T-helper 2 cell (primary cell): ENCODE data around the gene NFYC.

Source experiments
- DNase-seq, 5 experiments: peaks; one replicate each; pipeline versions ENCODE4 v3.0.0 to v3.0.0-alpha.2; 2012 to 2022

Gene NFYC

DNA sequence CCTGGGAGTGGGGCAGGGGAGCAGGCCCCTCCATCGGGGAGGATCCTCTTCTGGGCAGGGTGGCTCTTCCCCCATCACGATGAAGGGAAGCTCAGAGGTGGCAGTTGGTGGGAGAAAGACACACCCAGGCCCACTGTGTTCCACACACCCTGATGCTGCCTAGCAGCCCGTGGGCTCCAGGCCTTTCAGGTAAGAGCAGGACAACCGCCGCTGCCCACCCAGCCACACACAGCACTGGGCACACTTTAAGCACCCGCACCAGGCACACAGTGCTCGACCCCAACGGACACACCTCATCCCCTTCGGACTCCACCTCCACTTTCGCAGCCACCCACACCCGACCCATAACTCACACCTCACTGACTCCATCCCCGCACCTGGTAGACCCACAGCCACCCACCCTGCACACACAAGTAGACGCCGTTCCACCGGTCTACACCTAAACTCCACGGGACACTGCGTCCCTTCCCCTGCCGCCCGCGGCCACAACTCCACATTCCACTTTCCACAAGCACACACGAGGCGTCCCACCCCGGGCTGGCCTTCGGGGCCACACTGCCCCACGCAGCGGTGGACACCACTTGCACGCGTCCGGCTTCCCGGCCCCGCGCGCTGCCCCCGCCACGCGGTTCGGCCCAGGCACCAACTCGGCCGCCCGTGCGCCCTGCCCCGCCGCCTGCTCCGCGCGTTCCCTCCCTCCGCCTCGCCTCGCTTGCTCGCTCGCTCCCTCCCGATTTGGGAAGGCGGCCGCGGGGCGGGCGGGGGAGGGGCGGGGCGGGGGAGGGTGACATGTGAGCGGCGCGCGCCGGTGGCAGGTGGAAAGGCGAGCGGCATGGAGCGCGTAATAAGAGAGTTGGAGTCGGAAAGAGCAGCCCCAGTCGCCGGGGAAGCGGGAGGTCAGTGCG, 91.7 kb downstream of the NFYC start, which contains the start of gene KCNQ4:
TSS of gene KCNQ4 (plus strand) at position 787 of the 905 bp plus-strand sequence. CDS start 307 bp downstream, outside the sequence.
- DNase-seq: peak in 1 of 5 experiments; percentile 13

DNA sequence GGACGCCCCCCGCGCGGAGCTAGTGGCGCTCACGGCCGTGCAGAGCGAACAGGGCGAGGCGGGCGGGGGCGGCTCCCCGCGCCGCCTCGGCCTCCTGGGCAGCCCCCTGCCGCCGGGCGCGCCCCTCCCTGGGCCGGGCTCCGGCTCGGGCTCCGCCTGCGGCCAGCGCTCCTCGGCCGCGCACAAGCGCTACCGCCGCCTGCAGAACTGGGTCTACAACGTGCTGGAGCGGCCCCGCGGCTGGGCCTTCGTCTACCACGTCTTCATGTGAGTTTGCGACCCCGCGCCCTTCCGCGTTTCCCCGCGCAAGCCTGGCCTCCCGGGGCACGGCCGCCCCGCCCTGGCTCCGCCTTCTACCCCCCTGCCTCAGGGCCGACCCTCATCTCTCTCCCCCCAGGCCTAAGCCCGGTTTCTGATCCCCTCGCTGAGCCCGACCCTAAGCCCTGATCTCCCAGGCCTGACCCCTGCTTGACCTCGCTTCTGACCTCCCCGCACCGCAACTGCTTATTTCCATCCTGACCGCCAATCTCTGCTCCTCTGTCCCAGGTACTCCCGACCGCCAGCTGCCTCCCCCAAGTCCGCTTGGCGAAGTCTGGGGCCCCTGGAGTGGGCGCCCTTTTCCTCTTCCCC, 92.8 kb downstream of the NFYC start:
- peak in 1 of 5 experiments; percentile 19 for DNase-seq

GRCh38 chr1:40784771-40785151, 93.3 kb downstream of the NFYC start:
- DNase-seq: no peak

DNA sequence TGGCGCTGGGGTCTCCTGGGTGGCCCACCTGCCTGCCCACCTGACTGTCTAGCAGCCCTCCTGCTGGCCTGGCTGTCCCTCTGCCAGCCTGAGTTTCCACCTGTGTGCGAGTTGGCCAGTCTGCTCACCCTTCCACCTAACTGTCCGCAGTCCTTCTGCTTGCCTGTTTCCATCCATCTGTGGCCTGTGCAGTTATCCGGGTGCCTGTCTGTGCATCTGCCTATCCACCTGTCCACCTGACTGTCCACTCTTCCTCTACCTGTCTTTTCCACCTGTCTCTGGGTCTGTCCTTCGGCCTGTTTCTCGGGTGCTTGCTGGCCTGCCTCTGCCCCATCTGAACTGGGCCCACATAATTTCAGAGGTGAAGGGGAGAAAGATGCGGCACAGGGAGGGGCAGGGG, 93.9 kb downstream of the NFYC start:
- DNase-seq: no peak

GRCh38 chr1:40786171-40786994, 94.9 kb downstream of the NFYC start:
- no peak for DNase-seq

GRCh38 chr1:40786995-40787705, 95.6 kb downstream of the NFYC start:
- no peak for DNase-seq

DNA sequence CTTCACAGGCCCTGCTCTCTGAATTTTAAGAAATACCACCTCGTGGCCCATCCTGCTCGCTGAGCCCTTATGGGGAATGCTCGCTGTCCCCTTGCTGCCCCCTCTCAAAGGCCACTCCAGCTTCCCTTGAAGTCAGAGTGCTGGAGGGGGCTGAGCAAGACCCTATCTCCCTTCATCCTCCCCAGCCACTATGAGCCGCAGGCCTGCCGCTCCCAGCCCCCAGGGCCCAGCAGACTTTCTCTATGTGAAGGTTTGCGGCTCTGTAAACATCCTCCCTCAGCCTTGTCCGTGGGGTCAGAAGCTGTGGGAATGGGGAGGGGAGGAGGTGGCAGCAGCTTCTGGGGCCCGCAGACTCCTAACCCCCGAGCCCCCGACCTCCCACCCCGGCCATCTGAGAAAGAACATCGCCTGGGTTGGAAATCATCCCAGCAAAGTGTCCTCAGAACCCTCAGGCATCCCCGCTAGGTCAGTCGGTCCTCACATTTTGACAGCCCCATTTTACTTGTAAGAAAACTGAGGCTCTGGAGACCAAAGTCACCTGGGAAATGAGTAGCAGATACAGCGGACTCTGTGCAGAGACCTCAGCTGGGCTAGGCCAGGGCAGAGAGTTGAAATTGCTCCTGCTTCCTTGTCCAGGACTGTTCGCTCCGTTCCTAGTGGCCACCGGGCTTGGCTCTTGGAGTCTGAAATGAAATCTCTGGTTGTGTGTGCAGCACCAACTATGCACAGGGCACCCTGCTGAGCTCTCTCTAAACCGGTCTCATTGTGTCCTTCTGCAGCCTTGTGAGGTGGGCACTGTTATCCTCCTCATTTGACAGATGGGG, 96.4 kb downstream of the NFYC start:
- no peak for DNase-seq

- no peak for DNase-seq
Measured at GRCh38 chr1:40788561-40789341, 97.2 kb downstream of the NFYC start.

DNA sequence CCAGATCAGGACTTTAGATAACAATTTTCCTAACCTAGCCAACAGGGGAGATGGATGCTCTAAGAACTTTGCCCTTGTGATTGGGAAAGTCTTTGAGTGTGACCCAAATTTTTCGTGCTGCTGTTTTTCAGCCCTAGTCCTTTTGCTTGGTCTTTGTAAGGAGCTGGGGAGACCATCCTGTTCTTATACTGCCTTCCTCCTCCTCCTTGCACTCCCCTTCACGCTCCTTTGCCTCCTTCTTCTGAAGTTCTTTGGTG, 97.8 kb downstream of the NFYC start:
- DNase-seq: no peak

GRCh38 chr1:40789661-40790430, 98.3 kb downstream of the NFYC start:
- no peak for DNase-seq

DNA sequence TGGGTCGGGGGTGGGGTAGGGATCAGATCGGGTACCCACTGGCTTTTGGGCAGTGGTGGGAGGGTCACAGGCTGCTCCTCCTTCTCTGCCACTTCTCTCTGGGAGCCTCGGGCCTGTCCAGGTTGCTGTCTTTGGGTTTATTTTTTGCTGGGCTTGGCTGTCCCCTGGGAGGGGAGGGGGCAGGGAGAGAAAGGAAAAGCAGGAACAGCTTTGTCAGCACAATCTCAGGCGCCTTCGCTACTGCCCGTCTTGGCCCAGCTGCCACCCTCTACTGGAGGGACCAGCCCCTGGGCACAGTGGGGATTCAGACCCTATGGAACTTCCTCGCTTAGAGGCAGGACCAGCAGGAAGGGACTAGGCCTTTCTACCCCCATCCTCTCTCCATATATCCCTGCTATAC, 100.5 kb downstream of the NFYC start:
- no peak for DNase-seq

GRCh38 chr1:40793617-40794016, 102.1 kb downstream of the NFYC start:
- DNase-seq: no peak

GRCh38 chr1:40794048-40794447, 102.5 kb downstream of the NFYC start:
- DNase-seq: no peak

GRCh38 chr1:40794974-40795715, 103.6 kb downstream of the NFYC start:
- DNase-seq: peak in 1 of 5 experiments; percentile 21

GRCh38 chr1:40795811-40796586, 104.5 kb downstream of the NFYC start:
- peak in 1 of 5 experiments; percentile 34 for DNase-seq

DNA sequence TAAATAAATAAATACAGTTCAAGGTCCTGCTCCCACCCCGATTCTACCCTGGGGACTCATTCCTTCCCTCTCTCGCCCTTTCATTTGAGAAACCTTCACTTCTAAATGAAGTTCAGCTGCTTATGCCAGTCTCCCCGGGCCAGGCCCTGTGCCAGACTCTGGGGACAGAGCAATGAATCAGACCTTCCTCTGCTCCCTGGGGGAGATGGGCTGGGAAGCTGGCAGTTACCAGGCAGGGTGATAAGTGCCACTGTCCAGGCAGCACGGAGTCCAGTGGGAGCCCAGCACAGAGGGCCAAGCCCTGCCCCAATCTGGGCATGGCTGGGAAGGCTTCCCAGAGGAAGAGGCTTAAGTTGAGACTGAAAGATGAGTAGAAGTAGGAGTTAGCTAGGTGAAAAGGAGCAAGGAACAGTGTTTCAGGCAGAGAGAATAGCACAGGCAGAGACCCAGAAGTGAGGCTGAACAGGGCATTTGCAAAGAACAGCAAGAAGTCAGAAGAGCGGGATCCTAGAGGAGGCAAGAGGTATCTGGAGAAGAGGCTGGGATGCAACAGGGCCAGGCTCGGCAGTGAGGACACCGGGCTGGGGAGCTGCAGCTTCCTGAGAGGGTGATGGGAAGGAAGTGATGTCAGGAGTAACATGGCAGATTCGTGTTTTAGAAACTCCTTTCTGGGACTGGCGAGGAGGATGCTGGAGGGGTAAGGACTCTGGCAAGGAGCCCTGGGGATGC, 105.6 kb downstream of the NFYC start:
- DNase-seq: no peak

- no peak for DNase-seq
Measured at GRCh38 chr1:40797668-40798010, 106.1 kb downstream of the NFYC start.
